CD14-positive monocyte (primary cell): Measurements from ENCODE around the gene ZNF22. TPM values are rescaled to one million over a fixed set of nuclear protein-coding genes. Genes with fewer than 3 reads are reported as not detected.

ENCODE experiments used
- DNase-seq, 3 donors: peaks; one replicate each; pipeline ENCODE4 v3.0.0-alpha.2; 2011 to 2022
- H2AFZ ChIP-seq: 2 replicates; pipeline ENCODE4 v1.6.0; 2012; ENCODE audit warnings: mild to moderate bottlenecking, low read depth, low read length, inconsistent platforms; ENCODE audit not compliant: insufficient read depth, poor library complexity, severe bottlenecking
- H3K27ac ChIP-seq, 2 donors: 1 replicate in 1 of 2; 2 replicates in 1 of 2; pipeline ENCODE4 v1.5.1; 2012 to 2013; ENCODE audit warnings: low read length in 2 of 2, control low read depth in 1 of 2, inconsistent platforms in 1 of 2, low read depth in 1 of 2, mild to moderate bottlenecking in 1 of 2
- H3K27me3 ChIP-seq, 2 donors: one replicate each; pipeline versions ENCODE4 v1.6.0 to v1.6.1; 2011 to 2013; ENCODE audit warnings: low read length in 2 of 2; ENCODE audit not compliant: control insufficient read depth in 2 of 2, insufficient read depth in 2 of 2
- H3K36me3 ChIP-seq, 2 donors: replicated peaks in 1 of 2; 1 replicate in 1 of 2; 2 replicates in 1 of 2; pipeline versions ENCODE4 v1.5.1 to v1.6.1; 2012 to 2013; ENCODE audit warnings: low read length in 2 of 2, control low read depth in 1 of 2, inconsistent platforms in 1 of 2, mild to moderate bottlenecking in 1 of 2; ENCODE audit not compliant: insufficient read depth in 2 of 2, control insufficient read depth in 1 of 2
- H3K4me1 ChIP-seq, 2 donors: 1 replicate in 1 of 2; 2 replicates in 1 of 2; pipeline versions ENCODE4 v1.5.1 to v1.6.1; 2012 to 2013; ENCODE audit warnings: low read length in 2 of 2, control low read depth in 1 of 2, inconsistent platforms in 1 of 2, mild to moderate bottlenecking in 1 of 2, moderate library complexity in 1 of 2; ENCODE audit not compliant: insufficient read depth in 2 of 2, control insufficient read depth in 1 of 2
- H3K4me2 ChIP-seq: replicated peaks from 2 replicates; pipeline ENCODE3; 2012; ENCODE audit warnings: low read length, moderate library complexity, mild to moderate bottlenecking; ENCODE audit not compliant: poor library complexity, severe bottlenecking; ENCODE audit errors: extremely low read depth
- H3K4me3 ChIP-seq, 3 experiments: fragments of 200-600 bp in 1 of 3; sonication (generic) in 1 of 3; replicated peaks in 1 of 3; 1 replicate in 2 of 3; 2 replicates in 1 of 3; pipeline ENCODE4 v1.5.1; 2011 to 2013; ENCODE audit warnings: low read length in 3 of 3, mild to moderate bottlenecking in 3 of 3, control low read depth in 2 of 3, low read depth in 2 of 3, inconsistent platforms in 1 of 3, moderate library complexity in 1 of 3
- H3K79me2 ChIP-seq: 2 replicates; pipeline ENCODE4 v1.6.0; 2012; ENCODE audit warnings: mild to moderate bottlenecking, control low read depth, inconsistent platforms, low read length, moderate library complexity; ENCODE audit not compliant: insufficient read depth
- H3K9ac ChIP-seq: 2 replicates; pipeline ENCODE4 v1.6.0; 2017; ENCODE audit warnings: low read length, mild to moderate bottlenecking; ENCODE audit not compliant: insufficient read depth, poor library complexity, severe bottlenecking
- H3K9me3 ChIP-seq, 2 donors: replicated peaks in 1 of 2; 1 replicate in 1 of 2; 2 replicates in 1 of 2; pipeline versions ENCODE4 v1.5.1 to v1.6.1; 2012 to 2013; ENCODE audit warnings: low read length in 2 of 2, control low read depth in 1 of 2; ENCODE audit not compliant: control insufficient read depth in 1 of 2, insufficient read depth in 1 of 2
- H4K20me1 ChIP-seq: 2 replicates; pipeline ENCODE4 v1.6.0; 2012; ENCODE audit warnings: mild to moderate bottlenecking, low read length, control low read depth, moderate library complexity; ENCODE audit not compliant: insufficient read depth
- H3K27ac Mint-ChIP-seq, 7 donors: one replicate each; pipeline ENCODE4 v1.8.0; 2020; ENCODE audit warnings: mild to moderate bottlenecking in 7 of 7, mixed read lengths in 7 of 7, moderate library complexity in 6 of 7, inconsistent platforms in 2 of 7
- H3K27me3 Mint-ChIP-seq, 3 donors: one replicate each; pipeline ENCODE4 v1.8.0; 2021 to 2022; ENCODE audit warnings: low read depth in 3 of 3, mild to moderate bottlenecking in 3 of 3, mixed read lengths in 3 of 3, moderate library complexity in 3 of 3, inconsistent platforms in 1 of 3
- H3K36me3 Mint-ChIP-seq, 2 donors: one replicate each; pipeline ENCODE4 v1.8.0; 2020; ENCODE audit warnings: mixed read lengths in 2 of 2, inconsistent platforms in 1 of 2, mild to moderate bottlenecking in 1 of 2
- H3K4me1 Mint-ChIP-seq: one replicate; pipeline ENCODE4 v1.8.0; 2020; ENCODE audit warnings: mild to moderate bottlenecking, mixed read lengths
- H3K4me3 Mint-ChIP-seq, 2 donors: one replicate each; pipeline ENCODE4 v1.8.0; 2020; ENCODE audit warnings: mild to moderate bottlenecking in 2 of 2, mixed read lengths in 2 of 2, moderate library complexity in 1 of 2
- H3K9me3 Mint-ChIP-seq, 7 donors: one replicate each; pipeline ENCODE4 v1.8.0; 2020 to 2022; ENCODE audit warnings: mixed read lengths in 7 of 7, mild to moderate bottlenecking in 6 of 7, moderate library complexity in 6 of 7, inconsistent platforms in 2 of 7
- CTCF ChIP-seq: fragments of 200-600 bp; IDR thresholded peaks from one replicate; pipeline ENCODE4 v1.8.0; 2022; ENCODE audit warnings: antibody characterized with exemption, mild to moderate bottlenecking
- WGBS: methylation state at CpG from one replicate; pipeline ENCODE4 v1.1.5; 2013; ENCODE audit warnings: missing lambda C conversion rate; ENCODE audit not compliant: insufficient coverage; 5-methylcytosine and 5-hydroxymethylcytosine counted together
- intact Hi-C, 2 donors: fragments of 100-400 bp; cut with micrococcal nuclease; formaldehyde crosslinking; loops; one replicate each; pipeline versions ENCODE4 v1.15.0 to v1.15.1; 2023
- polyA plus RNA-seq, 3 donors: library from polyadenylated mRNA; depleted of rRNA in 1 of 3; unstranded in 2 of 3; stranded (reverse) in 1 of 3; fragments of 300-500 nt in 2 of 3; fragments of >200 nt in 1 of 3; fragmentation: Illumina TruSeq in 2 of 3; gene quantifications; 1 replicate in 2 of 3; 2 replicates in 1 of 3; pipeline ENCODE4 v1.2.3, GENCODE V29; 2012 to 2021

The ZNF22 gene
- polyA plus RNA-seq, 3 donors = 4.1 to 14.6 (median 10.4) TPM

- Histone ChIP-seq H3K27ac (peak overlapping the region in 1 of 2 donors; percentile 48), H3K36me3 (peaks cover 100% of the 10 kb centered on the region in 2 donors), H3K9ac (no peak overlapping the region), H3K27me3 (no peaks in the 10 kb centered on the region), H4K20me1 (peaks cover 96% of the 10 kb centered on the region), H3K79me2 (peaks cover under 1% of the 10 kb centered on the region), H3K4me3 (no peak overlapping the region), H2AFZ (no peak overlapping the region), H3K4me1 (peaks cover 0 to 4% of the 10 kb centered on the region in 2 donors), H3K9me3 (no peaks in the 10 kb centered on the region), H3K4me2 (no peak overlapping the region)
- no peak for TF ChIP-seq CTCF
- WGBS = 9% methylated on average over 8 of the region's 8 CpGs
- no peak for DNase-seq
- peak overlapping the region in 3 of 7 donors; percentile 24 to 61 (median 55) for H3K27ac Mint-ChIP-seq
- H3K27me3 Mint-ChIP-seq = peaks cover 0 to 2% (median 0%) of the 10 kb centered on the region in 3 donors
- H3K4me3 Mint-ChIP-seq = no peak overlapping the region
- H3K4me1 Mint-ChIP-seq = peaks cover 12% of the 10 kb centered on the region
- intact Hi-C loops = no loop called here
- peaks cover 96 to 97% of the 10 kb centered on the region in 2 donors for H3K36me3 Mint-ChIP-seq
- no peaks in the 10 kb centered on the region for H3K9me3 Mint-ChIP-seq
These were observed 10.4 kb upstream of the ZNF22 start for GRCh38 chr10:44990302-44990655.

GRCh38 chr10:44990965-44991364 is 9.8 kb upstream of the ZNF22 start:
- H3K4me3 Mint-ChIP-seq = no peak overlapping the region

More at GRCh38 chr10:44990965-44991364, 9.8 kb upstream of the ZNF22 start:
- intact Hi-C loops = no loop called here
- H3K4me1 Mint-ChIP-seq = peaks cover 19% of the 10 kb centered on the region
- no peaks in the 10 kb centered on the region for H3K27me3 ChIP-seq
- H3K9me3 Mint-ChIP-seq = no peaks in the 10 kb centered on the region
- H3K79me2 ChIP-seq = no peaks in the 10 kb centered on the region
- DNase-seq = no peak
- H4K20me1 ChIP-seq = peaks cover 90% of the 10 kb centered on the region
- H3K27me3 Mint-ChIP-seq = peaks cover 0 to 2% (median 0%) of the 10 kb centered on the region in 3 donors
- peaks cover 0 to 11% of the 10 kb centered on the region in 2 donors for H3K4me1 ChIP-seq
- H2AFZ ChIP-seq = no peak overlapping the region
- H3K9me3 ChIP-seq = no peaks in the 10 kb centered on the region
- H3K36me3 ChIP-seq = peaks cover 93 to 94% of the 10 kb centered on the region in 2 donors
- H3K36me3 Mint-ChIP-seq = peaks cover 89 to 90% of the 10 kb centered on the region in 2 donors
- H3K27ac Mint-ChIP-seq = peak overlapping the region in 1 of 7 donors; percentile 54
- H3K4me2 ChIP-seq = no peak overlapping the region
- TF ChIP-seq CTCF = no peak
- no peak overlapping the region for H3K9ac ChIP-seq
- H3K4me3 ChIP-seq = no peak overlapping the region
- WGBS = 100% methylated on average over 4 of the region's 7 CpGs
- peak overlapping the region in 1 of 2 donors; percentile 48 for H3K27ac ChIP-seq
